Panc1 (cell line): Measurements from ENCODE around the gene RNASE12. TPM values are rescaled to one million over a fixed set of nuclear protein-coding genes. Genes with fewer than 3 reads are reported as not detected.

Experiments used
- ATAC-seq: fragments of 200-7000 bp; cut with Tn5 transposase; 2 replicates; pipeline ENCODE4 v1.9.1; 2020; ENCODE audit warnings: mild to moderate bottlenecking, moderate library complexity
- BruUV-seq: library from RNA; stranded (reverse); fragments of 400-500 nt; replicated peaks from 2 replicates; lab custom pipeline; 2021; lab: Mats Ljungman, UMichigan
- CTCF ChIA-PET: fragments of 300-600 bp; sonication (Branson Sonifier 250); formaldehyde crosslinking; loops from one replicate; lab custom pipeline; 2022; ENCODE audit warnings: antibody characterized with exemption; lab: Charles Lee
- POLR2A ChIA-PET: fragments of 300-600 bp; sonication (Branson Sonifier 250); formaldehyde crosslinking; loops from one replicate; lab custom pipeline; 2022; ENCODE audit warnings: antibody characterized with exemption; lab: Charles Lee
- DNase-seq: peaks from one replicate; pipeline ENCODE4 v3.0.0-alpha.2; 2010; ENCODE audit warnings: low read depth, low spot score
- H3K27ac ChIP-seq: 2 replicates; pipeline ENCODE4 v1.5.1; 2011; ENCODE audit warnings: mild to moderate bottlenecking, low read length, inconsistent platforms
- H3K27me3 ChIP-seq: fragments of 200-500 bp; sonication (Bioruptor generic); 2 replicates; pipeline ENCODE4 v1.6.0; 2014; ENCODE audit warnings: low read length, inconsistent platforms; ENCODE audit not compliant: control insufficient read depth, insufficient read depth
- H3K36me3 ChIP-seq: fragments of 200-500 bp; sonication (Bioruptor generic); 2 replicates; pipeline ENCODE4 v1.5.1; 2014; ENCODE audit warnings: inconsistent platforms, mild to moderate bottlenecking, low read length, moderate library complexity; ENCODE audit not compliant: control insufficient read depth, insufficient read depth
- H3K4me1 ChIP-seq: 2 replicates; pipeline ENCODE4 v1.5.1; 2011; ENCODE audit warnings: inconsistent platforms, mild to moderate bottlenecking, low read length, moderate library complexity; ENCODE audit not compliant: control insufficient read depth, insufficient read depth
- H3K4me3 ChIP-seq, 2 experiments: 2 replicates each; pipeline ENCODE4 v1.5.1; 2011 to 2012; ENCODE audit warnings: low read depth in 2 of 2, low read length in 2 of 2, mild to moderate bottlenecking in 2 of 2, inconsistent platforms in 1 of 2, moderate library complexity in 1 of 2
- H3K9me3 ChIP-seq: fragments of 200-500 bp; sonication (Bioruptor generic); 2 replicates; pipeline ENCODE4 v1.5.1; 2014; ENCODE audit warnings: low read depth, mild to moderate bottlenecking, inconsistent platforms, low read length, moderate library complexity; ENCODE audit not compliant: control insufficient read depth, insufficient read depth
- CTCF ChIP-seq: fragments of 450-650 bp; IDR thresholded peaks from 2 replicates; pipeline ENCODE4 v1.5.1; 2017; ENCODE audit warnings: mild to moderate bottlenecking
- POLR2AphosphoS5 ChIP-seq: IDR thresholded peaks from 2 replicates; pipeline ENCODE4 v1.6.1; 2012; ENCODE audit warnings: mild to moderate bottlenecking, low read depth, low read length, moderate library complexity
- REST ChIP-seq, 2 experiments: IDR thresholded peaks; 2 replicates each; pipeline ENCODE4 v1.6.1; 2011 to 2012; ENCODE audit warnings: low read depth in 2 of 2, control low read depth in 1 of 2, low read length in 1 of 2, mild to moderate bottlenecking in 1 of 2, moderate library complexity in 1 of 2; ENCODE audit not compliant: insufficient read depth in 1 of 2
- SIN3A ChIP-seq: IDR thresholded peaks from 2 replicates; pipeline ENCODE4 v1.6.1; 2012; ENCODE audit warnings: low read depth, mild to moderate bottlenecking, low read length, moderate library complexity, borderline replicate concordance; ENCODE audit not compliant: insufficient read depth
- TCF7L2 ChIP-seq: IDR thresholded peaks from 2 replicates; pipeline ENCODE4 v1.6.1; 2011; ENCODE audit warnings: mild to moderate bottlenecking, low read depth, low read length, inconsistent platforms
- in situ Hi-C: cut with HindIII; loops from 2 replicates; pipeline ENCODE4 v1.10.0; 2016; ENCODE audit warnings: low sequenced_read_pairs, low pct_unique_long_range_greater_than_20kb
- intact Hi-C: fragments of 100-400 bp; cut with micrococcal nuclease; formaldehyde crosslinking; loops from one replicate; pipeline ENCODE4 v1.10.0; 2022; ENCODE audit not compliant: unreplicated experiment
- total RNA-seq: library from RNA; stranded (reverse); gene quantifications from one replicate; pipeline ENCODE4 v1.2.1, GENCODE V29; 2021; ENCODE audit not compliant: unreplicated experiment

Gene RNASE12
- total RNA-seq, 1 experiment from 2014 or later = not detected

GRCh38 chr14:20614038-20614840 is 23.1 kb upstream of the RNASE12 start:
- H3K27me3 ChIP-seq = no peaks in the 10 kb centered on the region
- peaks cover 23% of the 10 kb centered on the region for H3K4me1 ChIP-seq
- intact Hi-C loops (loop anchor here (5.0 to 10.0 kb wide), 2 partner anchors 68 to 241 kb away; partner anchors contain the start of gene RNASE4), in situ Hi-C loops (no loop called here)
- peak; percentile 21 for ATAC-seq
- H3K4me3 ChIP-seq = peak overlapping the region; percentile 83 to 94
- BruUV-seq = no TSS peak
- H3K27ac ChIP-seq = peak overlapping the region; percentile 75
- CTCF ChIA-PET = interaction anchor here (0.6 kb wide), 1 partner anchor 50 kb away, joined by 4 read pairs; no protein-coding TSS in a partner anchor
- H3K36me3 ChIP-seq = no peaks in the 10 kb centered on the region
- H3K9me3 ChIP-seq = no peaks in the 10 kb centered on the region
- TF ChIP-seq POLR2AphosphoS5 (no peak), SIN3A (no peak), REST (IDR thresholded peaks at IDR 0.05; ENCODE audit: insufficient read depth in 1 of 2, low read depth in 2 of 2, low read length in 1 of 2) (no peak), CTCF (no peak), TCF7L2 (no peak)
- POLR2A ChIA-PET = no interaction called here
- no peak for DNase-seq

- CTCF ChIA-PET = interaction anchor here (0.6 to 1.2 kb wide), 2 partner anchors 51 to 78 kb away, joined by 4 read pairs; no protein-coding TSS in a partner anchor
- H3K9me3 ChIP-seq = no peaks in the 10 kb centered on the region
- ATAC-seq (peak; percentile 92), DNase-seq (peak; percentile 98)
- POLR2A ChIA-PET = no interaction called here
- in situ Hi-C loops = no loop called here
- no TSS peak for BruUV-seq
- no peaks in the 10 kb centered on the region for H3K27me3 ChIP-seq
- no peaks in the 10 kb centered on the region for H3K36me3 ChIP-seq
- intact Hi-C loops = loop anchor here (5.0 to 10.0 kb wide), 2 partner anchors 69 to 241 kb away; partner anchors contain the start of gene RNASE4
- H3K4me1 ChIP-seq = peaks cover 23% of the 10 kb centered on the region
- peak overlapping the region; percentile 75 for H3K27ac ChIP-seq
- TF ChIP-seq SIN3A = no peak
- TF ChIP-seq CTCF = peak; percentile 78
- TF ChIP-seq POLR2AphosphoS5 = peak; percentile 55; the same call in 1 of the 2 replicates
- peak; percentile 75 for TF ChIP-seq TCF7L2
- TF ChIP-seq REST (IDR thresholded peaks at IDR 0.05; ENCODE audit: insufficient read depth in 1 of 2, low read depth in 2 of 2, low read length in 1 of 2) = no peak
- peak overlapping the region; percentile 83 to 94 for H3K4me3 ChIP-seq
These were observed 22.2 kb upstream of the RNASE12 start for GRCh38 chr14:20613094-20614037.
